HG03108 (cell line): ENCODE data around the gene GADD45G.

Experiments used
- ATAC-seq: cut with Tn5 transposase; IDR thresholded peaks from one replicate; pipeline ENCODE4 v1.9.1; 2021; ENCODE audit warnings: moderate library complexity; ENCODE audit not compliant: unreplicated experiment

The GADD45G gene

GRCh38 chr9:89608641-89609335 is 4.0 kb downstream of the GADD45G start:
- ATAC-seq, result no peak

DNA sequence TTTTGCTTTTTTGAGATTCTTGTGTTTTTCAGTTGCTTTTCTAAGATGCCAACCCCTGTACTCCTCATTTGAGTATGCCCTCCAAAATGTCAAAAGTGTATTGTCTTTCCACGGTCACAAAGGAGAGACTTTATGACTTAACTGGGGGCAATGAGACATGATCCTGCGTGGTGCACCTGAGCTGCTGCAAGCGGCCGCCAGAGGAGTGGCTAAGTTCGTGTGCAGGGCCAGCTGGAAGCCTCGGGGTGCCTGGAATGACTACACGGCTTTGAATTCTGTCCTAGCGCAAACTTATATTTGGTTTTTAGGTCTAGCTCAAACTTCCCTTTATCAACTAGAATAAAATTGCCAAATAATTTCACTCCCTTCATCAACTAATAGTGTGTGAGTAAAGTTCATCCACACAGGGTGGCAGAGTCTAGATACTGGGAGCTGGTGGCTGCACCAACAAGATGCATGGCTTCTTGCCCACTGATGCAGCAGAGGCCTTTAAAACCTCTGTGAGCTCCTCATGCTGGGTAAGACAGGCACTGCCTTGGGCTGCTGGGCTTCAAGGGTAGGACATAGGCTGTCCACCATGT is 4.7 kb downstream of the GADD45G start:
- ATAC-seq, result no peak

DNA sequence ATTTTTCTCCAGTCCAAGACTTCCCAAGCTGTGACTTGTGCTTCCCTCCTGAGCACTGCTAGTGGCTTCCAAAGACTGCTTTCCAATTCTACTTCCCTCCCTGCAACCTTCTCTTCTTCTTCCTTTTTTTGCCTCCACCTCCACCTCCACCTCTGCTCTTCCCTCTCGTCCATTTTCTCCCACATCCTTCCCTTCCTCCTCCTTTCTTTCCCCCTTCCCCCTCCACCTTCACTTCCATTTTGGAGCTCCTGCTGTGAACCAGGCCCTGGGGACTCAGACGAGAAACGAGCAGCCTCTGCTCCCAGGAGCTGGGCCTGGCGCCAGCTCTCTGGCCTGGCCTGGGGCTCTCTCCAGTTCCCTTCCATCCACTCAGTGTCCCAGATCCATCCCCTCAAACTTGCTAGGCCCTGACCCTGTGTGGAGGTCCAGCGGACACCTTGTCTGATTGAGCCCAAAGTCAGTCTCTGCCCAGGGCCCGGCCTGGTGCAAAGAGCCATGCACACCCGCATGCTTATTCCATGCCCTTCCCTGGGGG is 5.6 kb downstream of the GADD45G start:
- no peak for ATAC-seq

GRCh38 chr9:89611425-89611824 is 6.6 kb downstream of the GADD45G start:
- no peak for ATAC-seq

GRCh38 chr9:89612566-89613278 is 7.9 kb downstream of the GADD45G start:
- ATAC-seq, result no peak

- no peak for ATAC-seq
These were observed 9.4 kb downstream of the GADD45G start for GRCh38 chr9:89613912-89614892.

DNA sequence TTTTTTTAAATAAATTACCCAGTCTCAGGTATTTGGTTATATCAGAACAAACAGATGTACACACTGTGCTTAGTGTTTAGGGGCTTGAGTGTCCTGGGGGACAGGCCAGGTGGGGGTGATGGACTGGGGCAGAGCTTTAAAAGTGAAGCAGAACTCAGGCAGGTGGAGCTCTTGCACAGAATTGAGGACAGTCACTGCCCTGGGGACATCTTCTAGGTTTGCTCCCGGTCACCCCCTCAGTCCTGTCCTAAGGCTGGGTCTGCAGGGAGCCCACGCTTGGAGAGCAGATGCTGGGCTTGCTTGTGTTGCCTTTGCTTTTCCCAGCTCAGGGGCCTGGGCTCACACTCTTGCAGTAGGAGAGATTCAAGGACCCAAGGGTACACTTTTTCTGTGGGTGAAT is 10.8 kb downstream of the GADD45G start:
- ATAC-seq, result no peak

GRCh38 chr9:89616411-89616810 is 11.6 kb downstream of the GADD45G start:
- ATAC-seq, result no peak

GRCh38 chr9:89617978-89618377 is 13.2 kb downstream of the GADD45G start:
- no peak for ATAC-seq

- ATAC-seq, result no peak
These were observed 14.2 kb downstream of the GADD45G start for GRCh38 chr9:89619019-89619418.

DNA sequence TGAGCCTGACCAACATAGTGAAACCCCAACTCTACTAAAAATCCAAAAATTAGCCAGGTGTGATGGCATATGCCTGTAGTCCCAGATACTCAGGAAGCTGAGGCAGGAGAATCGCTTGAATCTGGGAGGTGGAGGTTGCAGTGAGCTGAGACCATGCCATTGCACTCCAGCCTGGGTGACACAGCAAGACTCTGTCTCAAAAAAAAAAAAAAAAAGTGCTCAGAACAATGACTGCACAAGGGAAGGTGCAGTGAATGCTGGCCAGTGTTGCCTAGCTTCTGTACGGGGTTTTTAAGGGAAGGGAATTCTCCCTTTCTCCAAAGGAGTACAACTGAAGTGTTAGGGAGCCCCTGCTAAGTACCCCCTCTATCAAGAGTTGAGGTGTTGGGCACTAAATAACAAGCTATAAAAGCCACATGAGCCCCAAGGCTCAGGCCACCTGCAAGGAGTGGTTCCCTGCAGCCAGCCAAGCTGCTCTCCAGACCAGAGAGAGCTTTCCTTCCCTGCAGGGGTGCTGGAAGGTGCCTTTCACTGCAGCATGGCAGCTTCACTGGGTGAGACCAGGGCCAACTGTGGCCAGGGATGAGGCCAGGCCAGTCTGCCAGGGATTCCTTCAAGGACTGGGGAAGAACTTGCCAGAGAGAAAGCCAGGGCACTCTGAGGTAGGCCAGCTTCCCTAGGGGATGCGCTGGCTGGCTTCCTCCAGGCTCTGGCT is 14.8 kb downstream of the GADD45G start:
- ATAC-seq, result no peak

DNA sequence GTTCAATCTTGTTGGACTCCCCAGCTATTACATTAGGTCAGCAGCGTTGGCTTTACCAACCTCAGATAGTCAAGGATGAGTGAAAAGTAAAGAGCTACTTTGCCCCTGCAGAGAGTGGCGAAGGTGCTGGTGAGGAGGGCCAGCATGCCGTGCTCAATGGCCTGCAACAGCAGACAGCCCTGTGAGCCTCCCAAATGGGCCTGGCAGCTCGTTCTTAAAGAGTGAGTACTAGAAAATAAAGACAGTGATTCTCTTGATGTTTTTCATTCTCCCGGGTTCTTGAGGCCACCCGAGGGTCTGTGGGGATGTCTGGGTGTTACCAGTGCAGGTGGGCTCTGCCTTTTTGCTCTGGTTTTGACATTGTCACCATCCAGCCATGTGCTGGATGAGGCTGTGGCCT is 16.2 kb downstream of the GADD45G start:
- no peak for ATAC-seq

GRCh38 chr9:89621676-89622075 is 16.9 kb downstream of the GADD45G start:
- no peak for ATAC-seq

GRCh38 chr9:89622933-89623861 is 18.4 kb downstream of the GADD45G start:
- no peak for ATAC-seq

DNA sequence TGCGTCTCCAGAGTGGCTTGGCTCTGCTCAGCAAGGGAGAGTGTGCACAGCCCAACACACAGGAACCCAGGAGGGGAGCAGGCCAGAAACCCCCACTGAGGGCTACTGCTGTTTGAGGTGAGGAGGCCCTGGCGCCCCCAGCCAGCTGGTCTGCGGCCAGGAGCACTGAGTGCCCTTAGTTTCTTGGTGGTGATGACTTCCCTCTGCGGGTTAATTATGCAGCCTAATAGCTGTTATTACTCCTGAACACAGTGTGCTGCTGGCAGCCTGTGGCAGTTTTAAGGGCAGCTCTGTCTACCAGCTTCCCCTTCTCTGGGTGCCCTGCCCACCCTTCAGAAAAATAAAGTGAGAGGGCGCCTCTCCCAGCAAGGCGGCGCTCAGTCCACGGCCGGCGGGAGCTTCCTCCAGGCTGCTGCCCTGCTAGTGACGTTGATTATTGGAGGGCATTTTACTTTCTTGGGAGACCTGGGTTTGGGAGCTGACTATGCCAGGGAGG is 19.2 kb downstream of the GADD45G start:
- ATAC-seq, result no peak

DNA sequence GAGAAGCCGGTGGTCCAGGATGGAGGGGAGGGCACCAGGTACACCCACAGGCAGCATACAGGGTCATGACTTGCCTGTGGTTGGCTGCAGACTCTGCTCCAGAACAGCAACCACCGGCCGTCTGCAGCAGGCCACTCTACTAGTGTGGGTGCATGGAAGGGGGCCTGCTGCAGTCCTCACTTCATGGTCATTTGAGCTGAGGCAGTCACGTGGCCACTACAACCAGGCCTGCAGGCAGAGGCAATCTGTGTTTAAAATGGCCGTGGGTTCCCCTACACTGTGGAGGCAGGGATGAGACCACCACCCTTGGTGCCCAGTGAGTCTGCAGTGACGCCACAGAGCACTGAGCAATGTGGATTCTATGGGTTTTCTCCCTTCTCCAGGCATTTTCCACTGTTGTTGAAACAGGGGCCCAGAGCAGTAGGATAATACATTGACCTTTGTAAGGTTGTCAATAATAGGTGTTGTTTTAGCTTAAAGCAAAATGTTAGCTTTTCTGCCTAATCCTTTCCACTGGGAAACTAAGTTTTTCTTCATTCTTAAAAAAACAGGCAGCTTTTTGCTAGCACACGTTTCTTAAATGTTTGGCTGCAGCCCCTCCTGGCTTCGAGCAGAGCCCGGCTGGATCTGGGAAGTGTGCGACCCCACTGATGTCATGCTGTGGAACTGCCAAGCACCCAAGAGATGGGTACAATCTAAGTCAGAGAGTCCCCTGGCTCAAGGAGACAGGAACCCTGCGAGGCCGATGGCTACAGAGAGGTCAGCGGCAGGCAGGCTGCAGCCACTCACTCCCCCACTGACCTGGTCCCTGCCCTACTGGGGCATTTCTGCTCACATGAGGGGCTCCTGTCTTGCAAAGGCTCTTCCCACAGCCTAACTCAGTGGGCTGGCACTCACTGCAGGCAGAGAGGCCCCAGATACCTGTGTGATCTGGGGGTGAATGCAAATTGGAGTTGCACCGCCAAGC is 21.2 kb downstream of the GADD45G start:
- ATAC-seq, result no peak

- no peak for ATAC-seq
These were observed 22.0 kb downstream of the GADD45G start for GRCh38 chr9:89626741-89627265.

DNA sequence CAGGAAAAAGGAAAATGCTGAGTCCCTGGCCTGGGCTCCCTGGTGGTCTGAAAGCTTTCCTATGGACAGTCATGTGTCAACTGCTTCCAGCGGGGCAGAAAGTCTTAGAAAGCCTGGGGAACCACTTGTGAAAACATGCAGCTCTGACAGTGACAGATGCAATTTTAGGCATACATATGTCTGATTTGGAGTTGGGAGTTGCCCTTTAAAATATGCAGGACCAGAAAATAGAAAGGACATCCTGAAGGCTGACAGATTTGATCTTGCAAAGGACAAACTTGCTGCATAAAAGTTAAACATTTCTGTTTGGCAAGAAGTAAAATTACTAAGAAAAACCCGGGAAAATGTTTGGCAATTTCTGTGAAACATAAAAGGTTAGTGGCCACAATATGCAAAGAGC is 23.8 kb downstream of the GADD45G start:
- ATAC-seq, result no peak
